Esophagus muscularis mucosa (tissue), 3 donors: Measurements from ENCODE around the gene EIF3L.

Experiments
- CTCF ChIP-seq, 3 experiments: fragments of 200-600 bp in 2 of 3; fragments of 450-650 bp in 1 of 3; sonication (generic) in 2 of 3; IDR thresholded peaks; one replicate each; pipeline ENCODE4 v1.5.1; 2017 to 2019; ENCODE audit warnings: antibody characterized with exemption in 3 of 3, mild to moderate bottlenecking in 2 of 3, moderate library complexity in 1 of 3
- POLR2A ChIP-seq: fragments of 450-650 bp; IDR thresholded peaks from one replicate; pipeline ENCODE4 v1.6.1; 2017; ENCODE audit warnings: antibody characterized with exemption, moderate library complexity, mild to moderate bottlenecking, low read depth

- TF ChIP-seq CTCF (IDR thresholded peaks at IDR 0.05): no peak
- no peak for TF ChIP-seq POLR2A
Observed at GRCh38 chr22:37894939-37895670, 45.9 kb downstream of the EIF3L start.
